Midbrain (tissue), 1 donor: Measurements from ENCODE around the gene KLHL25.

Source experiments
- DNase-seq: peaks from one replicate; lab custom pipeline; 2025; lab: John Stamatoyannopoulos, UW

Gene KLHL25

DNA sequence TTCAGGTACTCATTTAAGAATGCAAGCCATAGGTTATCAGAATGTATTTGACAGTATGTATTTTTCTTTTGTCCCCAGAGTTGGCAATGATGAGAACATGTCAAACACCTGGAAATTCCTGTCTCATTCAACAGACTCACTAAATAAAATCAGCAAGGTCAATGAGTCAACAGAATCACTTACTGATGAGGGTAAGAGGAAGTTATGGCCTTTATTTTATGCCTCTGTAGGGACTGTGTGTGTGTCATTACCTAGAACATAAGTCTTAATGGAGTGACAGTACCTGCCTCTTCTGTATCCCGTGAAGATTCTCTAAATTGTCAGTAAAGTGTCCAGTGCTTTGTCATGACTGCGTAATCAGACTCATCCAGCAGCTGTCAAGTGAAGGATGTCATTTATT lies 77.5 kb downstream of the KLHL25 start:
- DNase-seq, result no peak

DNA sequence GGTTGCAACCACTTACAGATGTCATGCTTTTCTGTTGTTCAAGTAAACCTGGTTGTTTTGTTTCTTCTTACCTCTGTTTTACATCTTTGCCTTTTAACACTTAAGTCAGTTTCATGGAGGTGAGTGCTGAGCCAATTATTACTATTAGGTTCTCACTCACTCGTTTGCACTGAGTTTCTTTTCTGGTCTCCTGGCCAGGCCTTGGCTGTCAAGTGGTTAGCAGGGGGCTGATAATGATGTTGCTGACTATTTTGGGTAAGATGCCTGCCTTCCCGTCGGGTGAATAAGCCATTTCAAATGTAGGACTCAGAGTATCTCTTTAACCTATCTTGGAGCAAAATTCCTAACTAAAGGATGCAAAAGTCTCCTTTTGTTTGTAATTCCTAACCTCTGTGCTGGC lies 78.5 kb downstream of the KLHL25 start:
- no peak for DNase-seq

GRCh38 chr15:85711580-85712192 lies 83.0 kb downstream of the KLHL25 start:
- DNase-seq, result no peak

GRCh38 chr15:85710340-85710842 lies 84.3 kb downstream of the KLHL25 start:
- no peak for DNase-seq
